ENCODE results near the gene ADCY9.

GRCh38 chr16:4028144-4028543, 88.1 kb downstream of the ADCY9 start:
- TF ChIP-seq CTCF (optimal IDR thresholded peaks at IDR 0.05 in 1 of 3, IDR thresholded peaks at IDR 0.05 in 1 of 3, conservative IDR thresholded peaks at IDR 0.05 in 1 of 3; ENCODE audit: extremely low read depth in 1 of 3, insufficient read depth in 2 of 3, low read length in 3 of 3) = no peak
- no peak for TF ChIP-seq EZH2 (IDR thresholded peaks at IDR 0.05; ENCODE audit: low read length)
